GM13977 (cell line): ENCODE measurements around the gene CRISPLD2.

Experiments
- DNase-seq: peaks from one replicate; pipeline ENCODE4 v3.0.0; 2012; ENCODE audit warnings: low spot score
- CTCF ChIP-seq: IDR thresholded peaks from 2 replicates; pipeline ENCODE4 v1.5.1; 2012; ENCODE audit warnings: mild to moderate bottlenecking, control low read depth; ENCODE audit not compliant: insufficient read depth; ENCODE audit errors: extremely low read depth, missing control alignments
- in situ Hi-C: fragments of 300-500 bp; cut with MboI; formaldehyde crosslinking; loops from one replicate; pipeline ENCODE4 v1.12.0; 2022; ENCODE audit warnings: low sequenced_read_pairs, low pct_unique_long_range_greater_than_20kb, mixed read lengths, inconsistent platforms; ENCODE audit not compliant: unreplicated experiment

CRISPLD2 gene

GRCh38 chr16:84795329-84796053 lies 24.3 kb upstream of the CRISPLD2 start:
- DNase-seq, result no peak
- no peak for TF ChIP-seq CTCF
- in situ Hi-C loops, result no loop called here

GRCh38 chr16:84800158-84800978 lies 19.4 kb upstream of the CRISPLD2 start:
- no peak for TF ChIP-seq CTCF
- no peak for DNase-seq
- in situ Hi-C loops, result no loop called here

- no peak for DNase-seq
- no peak for TF ChIP-seq CTCF
- in situ Hi-C loops, result no loop called here
Measured at GRCh38 chr16:84803146-84803545, 16.6 kb upstream of the CRISPLD2 start.

- no peak for DNase-seq
- TF ChIP-seq CTCF, result no peak
- in situ Hi-C loops, result no loop called here
Measured at GRCh38 chr16:84804326-84804725, 15.5 kb upstream of the CRISPLD2 start.

- in situ Hi-C loops, result no loop called here
- TF ChIP-seq CTCF, result no peak
- DNase-seq, result no peak
Measured at GRCh38 chr16:84806256-84806889, 13.4 kb upstream of the CRISPLD2 start.

- in situ Hi-C loops, result no loop called here
- no peak for TF ChIP-seq CTCF
- no peak for DNase-seq
Measured at GRCh38 chr16:84806890-84807258, 12.9 kb upstream of the CRISPLD2 start.
